ENCODE measurements around the gene CACNG6. TPM values are rescaled to one million over a fixed set of nuclear protein-coding genes. Genes with fewer than 3 reads are reported as not detected.

The CACNG6 gene
- total and polyA plus RNA-seq, 2 donors (not counting 3 experiments of a cell fraction or from before 2014, with no cell fraction given): 5.0 to 5.4 TPM

DNA sequence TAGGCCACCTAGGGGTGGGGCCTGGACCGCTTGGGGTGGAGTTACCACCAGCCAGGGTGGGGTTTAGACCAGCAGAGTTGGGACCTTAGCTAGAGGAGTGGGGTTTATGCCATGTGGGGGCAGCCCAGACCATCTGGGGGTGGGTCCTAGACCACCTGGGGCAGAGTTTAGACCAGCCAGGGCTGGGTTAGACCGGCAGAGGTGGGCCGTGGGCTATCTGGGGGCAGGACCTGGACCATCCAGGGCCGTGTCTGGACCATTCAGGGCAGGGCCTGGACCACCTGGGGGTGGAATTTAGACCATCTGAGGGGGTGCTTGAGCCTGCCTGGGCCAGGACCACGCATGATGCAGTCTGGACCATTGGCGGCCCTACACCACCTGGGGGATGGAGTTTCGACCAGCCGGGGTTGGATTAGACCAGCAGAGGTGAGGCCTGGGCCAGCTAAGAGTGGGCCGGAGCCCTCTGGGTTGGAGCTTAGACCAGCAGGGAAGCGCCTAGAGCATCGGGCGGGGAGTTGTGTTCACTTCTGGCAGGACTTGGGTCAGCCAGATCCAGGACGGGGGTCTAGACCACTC lies 10.0 kb upstream of the CACNG6 start:
- peaks cover 19% of the 10 kb centered on the region for H3K4me1 ChIP-seq (ENCODE audit: control insufficient read depth, extremely low read depth, insufficient read depth, low read length)
- no peak overlapping the region for H2AFZ ChIP-seq (ENCODE audit: low read depth, low read length)
- peak; percentile 46 for FAIRE-seq
- BruUV-seq (replicated peaks): no TSS peak
- ChIA-PET POLR2A (interaction anchor here (1.0 to 1.3 kb wide), 2 partner anchors 10 to 113 kb away, joined by 3 to 5 read pairs; partner anchors contain the start of gene CACNG6), CTCF (interaction anchor here (0.8 to 2.8 kb wide), 11 partner anchors 21 to 188 kb away, joined by 3 to 33 read pairs (median 6); partner anchors contain the start of gene MYADM)
- no peaks in the 10 kb centered on the region for H3K27me3 ChIP-seq (ENCODE audit: control insufficient read depth in 2 of 2, insufficient read depth in 2 of 2, low read length in 2 of 2)
- TF ChIP-seq MYC (IDR thresholded peaks at IDR 0.05; ENCODE audit: low read depth, low read length): no peak
- no peak for TF ChIP-seq EZH2 (IDR thresholded peaks at IDR 0.05; ENCODE audit: borderline replicate concordance, low read depth, low read length, severe bottlenecking)
- TF ChIP-seq, protein P1, sequence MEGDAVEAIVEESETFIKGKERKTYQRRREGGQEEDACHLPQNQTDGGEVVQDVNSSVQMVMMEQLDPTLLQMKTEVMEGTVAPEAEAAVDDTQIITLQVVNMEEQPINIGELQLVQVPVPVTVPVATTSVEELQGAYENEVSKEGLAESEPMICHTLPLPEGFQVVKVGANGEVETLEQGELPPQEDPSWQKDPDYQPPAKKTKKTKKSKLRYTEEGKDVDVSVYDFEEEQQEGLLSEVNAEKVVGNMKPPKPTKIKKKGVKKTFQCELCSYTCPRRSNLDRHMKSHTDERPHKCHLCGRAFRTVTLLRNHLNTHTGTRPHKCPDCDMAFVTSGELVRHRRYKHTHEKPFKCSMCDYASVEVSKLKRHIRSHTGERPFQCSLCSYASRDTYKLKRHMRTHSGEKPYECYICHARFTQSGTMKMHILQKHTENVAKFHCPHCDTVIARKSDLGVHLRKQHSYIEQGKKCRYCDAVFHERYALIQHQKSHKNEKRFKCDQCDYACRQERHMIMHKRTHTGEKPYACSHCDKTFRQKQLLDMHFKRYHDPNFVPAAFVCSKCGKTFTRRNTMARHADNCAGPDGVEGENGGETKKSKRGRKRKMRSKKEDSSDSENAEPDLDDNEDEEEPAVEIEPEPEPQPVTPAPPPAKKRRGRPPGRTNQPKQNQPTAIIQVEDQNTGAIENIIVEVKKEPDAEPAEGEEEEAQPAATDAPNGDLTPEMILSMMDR (IDR thresholded peaks at IDR 0.05; ENCODE audit: extremely low read depth in 1 of 2, insufficient read depth in 1 of 2, low read depth in 1 of 2, low read length in 2 of 2): no peak
- peak overlapping the region in 2 of 3 experiments; percentile 43 to 60 for H3K4me3 ChIP-seq (replicated peaks in 1 of 3; ENCODE audit: insufficient read depth in 1 of 3, low read depth in 1 of 3, low read length in 3 of 3)
- peak overlapping the region; percentile 73 for H3K27ac ChIP-seq (ENCODE audit: insufficient read depth, low read depth, low read length)
- H4K20me1 ChIP-seq (replicated peaks; ENCODE audit: control insufficient read depth, extremely low read depth, insufficient read depth, low read length): no peaks in the 10 kb centered on the region
- dilution Hi-C loops (cut with MboI; ENCODE audit: extremely low pct_ligation_motif_present, low sequenced_read_pairs): no loop called here
- no peaks in the 10 kb centered on the region for H3K9me1 ChIP-seq (replicated peaks; ENCODE audit: control insufficient read depth, extremely low read depth, insufficient read depth, low read length)
- H3K36me3 ChIP-seq (ENCODE audit: control insufficient read depth in 2 of 2, extremely low read depth in 1 of 2, insufficient read depth in 2 of 2, low read length in 2 of 2): no peaks in the 10 kb centered on the region
- H3K79me2 ChIP-seq (ENCODE audit: control insufficient read depth, insufficient read depth, low read length): peaks cover 11% of the 10 kb centered on the region
- intact Hi-C loops (cut with micrococcal nuclease): loop anchor here (5.0 kb wide), 1 partner anchor 136 kb away; the partner anchor contains the start of genes PRPF31 and TFPT
- H3K4me2 ChIP-seq (ENCODE audit: insufficient read depth, low read length): peak overlapping the region; percentile 88
- DNase-seq (ENCODE audit: low read depth, low spot score): no peak
- peak overlapping the region; percentile 53 for H3K9ac ChIP-seq (replicated peaks; ENCODE audit: extremely low read depth, insufficient read depth, low read length)
- no peaks in the 10 kb centered on the region for H3K9me3 ChIP-seq (replicated peaks; ENCODE audit: control insufficient read depth, insufficient read depth, low read length)

DNA sequence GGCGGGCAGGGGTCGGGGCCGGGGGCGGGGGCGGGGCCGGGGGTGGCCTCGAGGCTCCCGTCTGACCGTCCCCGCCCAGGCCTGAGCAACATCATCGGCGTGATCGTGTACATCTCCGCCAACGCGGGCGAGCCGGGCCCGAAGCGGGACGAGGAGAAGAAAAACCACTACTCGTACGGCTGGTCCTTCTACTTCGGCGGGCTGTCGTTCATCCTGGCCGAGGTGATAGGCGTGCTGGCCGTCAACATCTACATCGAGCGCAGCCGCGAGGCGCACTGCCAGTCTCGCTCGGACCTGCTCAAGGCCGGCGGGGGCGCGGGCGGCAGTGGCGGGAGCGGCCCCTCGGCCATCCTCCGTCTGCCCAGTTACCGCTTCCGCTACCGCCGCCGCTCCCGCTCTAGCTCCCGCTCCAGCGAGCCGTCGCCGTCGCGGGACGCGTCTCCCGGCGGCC lies 9.4 kb upstream of the CACNG6 start:
- H3K4me2 ChIP-seq (ENCODE audit: insufficient read depth, low read length): peak overlapping the region; percentile 56
- peak; percentile 4 for FAIRE-seq
- peak overlapping the region; percentile 45 for H3K9ac ChIP-seq (replicated peaks; ENCODE audit: extremely low read depth, insufficient read depth, low read length)
- H3K4me3 ChIP-seq (replicated peaks in 1 of 3; ENCODE audit: insufficient read depth in 1 of 3, low read depth in 1 of 3, low read length in 3 of 3): peak overlapping the region in 2 of 3 experiments; percentile 29 to 44
- peak overlapping the region; percentile 14 for H2AFZ ChIP-seq (ENCODE audit: low read depth, low read length)
- no peaks in the 10 kb centered on the region for H4K20me1 ChIP-seq (replicated peaks; ENCODE audit: control insufficient read depth, extremely low read depth, insufficient read depth, low read length)
- no TSS peak for BruUV-seq (replicated peaks)
- intact Hi-C loops (cut with micrococcal nuclease) (loop anchor here (5.0 kb wide), 1 partner anchor 135 kb away; the partner anchor contains the start of genes PRPF31 and TFPT), dilution Hi-C loops (cut with MboI; ENCODE audit: extremely low pct_ligation_motif_present, low sequenced_read_pairs) (no loop called here)
- peak overlapping the region; percentile 46 for H3K27ac ChIP-seq (ENCODE audit: insufficient read depth, low read depth, low read length)
- H3K9me1 ChIP-seq (replicated peaks; ENCODE audit: control insufficient read depth, extremely low read depth, insufficient read depth, low read length): no peaks in the 10 kb centered on the region
- peak; percentile 41 for DNase-seq (ENCODE audit: low read depth, low spot score)
- H3K4me1 ChIP-seq (ENCODE audit: control insufficient read depth, extremely low read depth, insufficient read depth, low read length): peaks cover 19% of the 10 kb centered on the region
- no peak for TF ChIP-seq EZH2 (IDR thresholded peaks at IDR 0.05; ENCODE audit: borderline replicate concordance, low read depth, low read length, severe bottlenecking)
- no peak for TF ChIP-seq POLR2A (IDR thresholded peaks at IDR 0.05; ENCODE audit: low read depth, low read length)
- no peak for TF ChIP-seq POLR2AphosphoS5 (IDR thresholded peaks at IDR 0.05; ENCODE audit: insufficient read depth, low read depth, low read length)
- TF ChIP-seq GATA2 (IDR thresholded peaks at IDR 0.05; ENCODE audit: insufficient read depth, insufficient read length, low read depth, low read length): no peak
- POLR2A ChIA-PET: no interaction called here
- peaks cover 11% of the 10 kb centered on the region for H3K79me2 ChIP-seq (ENCODE audit: control insufficient read depth, insufficient read depth, low read length)
- H3K9me3 ChIP-seq (replicated peaks; ENCODE audit: control insufficient read depth, insufficient read depth, low read length): no peaks in the 10 kb centered on the region
- H3K27me3 ChIP-seq (ENCODE audit: control insufficient read depth in 2 of 2, insufficient read depth in 2 of 2, low read length in 2 of 2): no peaks in the 10 kb centered on the region
- no peaks in the 10 kb centered on the region for H3K36me3 ChIP-seq (ENCODE audit: control insufficient read depth in 2 of 2, extremely low read depth in 1 of 2, insufficient read depth in 2 of 2, low read length in 2 of 2)
- CTCF ChIA-PET: interaction anchor here (1.1 to 2.8 kb wide), 3 partner anchors 42 to 173 kb away, joined by 7 to 33 read pairs (median 8); no protein-coding TSS in a partner anchor

All from endothelial cell of umbilical vein (primary cell).